Stimulated activated CD4-positive, alpha-beta T cell treated with anti-CD3 and anti-CD28 coated beads, Interleukin-15, amount 100 ng/mL, for 24 hours (primary cell): ENCODE results near the gene LRG1.
"Not testable (repeated sequence)": the region's sequence is repeated elsewhere in the genome, so short reads cannot be mapped to it uniquely, and the experiment has no call there.

Source experiments
- DNase-seq: peaks from one replicate; pipeline ENCODE4 v3.0.0-alpha.2; 2020

LRG1 gene

GRCh38 chr19:4575267-4576015 is 35.6 kb upstream of the LRG1 start:
- DNase-seq, result peak; percentile 32

- no peak for DNase-seq
Measured at GRCh38 chr19:4573682-4574081, 33.8 kb upstream of the LRG1 start.

GRCh38 chr19:4571305-4571917 is 31.6 kb upstream of the LRG1 start:
- DNase-seq, result no peak

GRCh38 chr19:4570916-4571304 is 31.1 kb upstream of the LRG1 start:
- DNase-seq, result no peak

GRCh38 chr19:4570402-4570801 is 30.6 kb upstream of the LRG1 start:
- no peak for DNase-seq

- no peak for DNase-seq
Measured at GRCh38 chr19:4568886-4569285, 29.1 kb upstream of the LRG1 start.

GRCh38 chr19:4567584-4568071 is 27.8 kb upstream of the LRG1 start:
- DNase-seq, result peak; percentile 71

GRCh38 chr19:4566402-4567051 is 26.7 kb upstream of the LRG1 start:
- no peak for DNase-seq

- DNase-seq, result not testable (repeated sequence)
Measured at GRCh38 chr19:4563562-4563961, 23.7 kb upstream of the LRG1 start.

- not testable (repeated sequence) for DNase-seq
Measured at GRCh38 chr19:4562085-4562484, 22.2 kb upstream of the LRG1 start.

- no peak for DNase-seq
Measured at GRCh38 chr19:4559569-4559968, 19.7 kb upstream of the LRG1 start, which contains the start of gene SEMA6B. TSS of gene SEMA6B (minus strand) at chr19:4559684. CDS start at chr19:4558457, 1,227 bp downstream.

- DNase-seq, result peak; percentile 48
Measured at GRCh38 chr19:4557971-4558941, 18.4 kb upstream of the LRG1 start.

- DNase-seq, result peak; percentile 51
Measured at GRCh38 chr19:4557144-4557970, 17.5 kb upstream of the LRG1 start.

GRCh38 chr19:4556597-4557127 is 16.8 kb upstream of the LRG1 start:
- peak; percentile 50 for DNase-seq

- peak; percentile 17 for DNase-seq
Measured at GRCh38 chr19:4555657-4556561, 16.1 kb upstream of the LRG1 start.

GRCh38 chr19:4554717-4555116 is 14.9 kb upstream of the LRG1 start:
- DNase-seq, result no peak

- DNase-seq, result no peak
Measured at GRCh38 chr19:4553775-4554174, 13.9 kb upstream of the LRG1 start.

GRCh38 chr19:4553092-4553695 is 13.4 kb upstream of the LRG1 start:
- DNase-seq, result no peak

GRCh38 chr19:4552525-4552819 is 12.6 kb upstream of the LRG1 start:
- no peak for DNase-seq

GRCh38 chr19:4550479-4551050 is 10.7 kb upstream of the LRG1 start:
- no peak for DNase-seq
